GM23338 (cell line): Measurements from ENCODE around the gene RPL10A. TPM values are rescaled to one million over a fixed set of nuclear protein-coding genes. Genes with fewer than 3 reads are reported as not detected.

ENCODE experiments used
- ATAC-seq: fragments of 200-7000 bp; cut with Tn5 transposase; 3 replicates; pipeline ENCODE4 v1.9.1; 2020
- DNase-seq: peaks from one replicate; pipeline ENCODE4 v3.0.0-alpha.2; 2015; ENCODE audit warnings: low spot score
- H2AFZ ChIP-seq: fragments of 200-600 bp; sonication (generic); 2 replicates; pipeline ENCODE4 v1.8.0; 2016; ENCODE audit warnings: antibody characterized with exemption, mild to moderate bottlenecking, moderate library complexity
- H3F3A ChIP-seq: fragments of 200-600 bp; sonication (generic); replicated peaks from 2 replicates; pipeline ENCODE4 v1.8.0; 2017; ENCODE audit warnings: antibody characterized with exemption, mixed run types, low read depth
- H3K27ac ChIP-seq: fragments of 200-600 bp; sonication (generic); 2 replicates; pipeline ENCODE4 v1.6.1; 2016; ENCODE audit warnings: low read depth
- H3K27me3 ChIP-seq: fragments of 200-600 bp; sonication (generic); 2 replicates; pipeline ENCODE4 v1.8.0; 2016; ENCODE audit warnings: mild to moderate bottlenecking, mixed run types, moderate library complexity; ENCODE audit not compliant: insufficient read depth
- H3K36me3 ChIP-seq: fragments of 200-600 bp; sonication (generic); 2 replicates; pipeline ENCODE4 v1.8.0; 2016; ENCODE audit warnings: mild to moderate bottlenecking; ENCODE audit not compliant: insufficient read depth
- H3K4me1 ChIP-seq: fragments of 200-600 bp; sonication (generic); 2 replicates; pipeline ENCODE4 v1.8.0; 2016; ENCODE audit warnings: mild to moderate bottlenecking, moderate library complexity; ENCODE audit not compliant: insufficient read depth
- H3K4me2 ChIP-seq: fragments of 200-600 bp; sonication (generic); 2 replicates; pipeline ENCODE4 v1.7.1; 2017; ENCODE audit warnings: mixed run types
- H3K4me3 ChIP-seq: fragments of 200-600 bp; sonication (generic); 2 replicates; pipeline ENCODE4 v1.6.1; 2016; ENCODE audit warnings: mixed run types
- H3K79me2 ChIP-seq: fragments of 200-600 bp; sonication (generic); replicated peaks from 2 replicates; pipeline ENCODE4 v1.8.0; 2017; ENCODE audit warnings: mild to moderate bottlenecking; ENCODE audit not compliant: insufficient read depth
- H3K9me2 ChIP-seq: fragments of 200-600 bp; sonication (generic); 2 replicates; pipeline ENCODE4 v1.8.0; 2017; ENCODE audit not compliant: insufficient read depth
- H4K20me1 ChIP-seq: fragments of 200-600 bp; sonication (generic); replicated peaks from 2 replicates; pipeline ENCODE4 v1.8.0; 2017; ENCODE audit warnings: mild to moderate bottlenecking; ENCODE audit not compliant: insufficient read depth
- H3K27ac Mint-ChIP-seq: 2 replicates; pipeline ENCODE4 v1.8.0; 2020; ENCODE audit warnings: inconsistent platforms, mild to moderate bottlenecking, moderate library complexity, mixed read lengths
- H3K27me3 Mint-ChIP-seq: 3 replicates; pipeline ENCODE4 v1.8.0; 2022; ENCODE audit warnings: low read depth, mild to moderate bottlenecking, moderate library complexity, mixed read lengths, inconsistent platforms; ENCODE audit not compliant: insufficient read depth, poor library complexity
- H3K36me3 Mint-ChIP-seq: 3 replicates; pipeline ENCODE4 v1.8.0; 2021; ENCODE audit warnings: low read depth, mild to moderate bottlenecking, inconsistent platforms, moderate library complexity, mixed read lengths
- H3K4me1 Mint-ChIP-seq: 3 replicates; pipeline ENCODE4 v1.8.0; 2020; ENCODE audit warnings: mild to moderate bottlenecking, inconsistent platforms, mixed read lengths
- H3K4me3 Mint-ChIP-seq: 3 replicates; pipeline ENCODE4 v1.8.0; 2021; ENCODE audit warnings: moderate library complexity, mild to moderate bottlenecking, inconsistent platforms, mixed read lengths
- H3K9me3 Mint-ChIP-seq: 3 replicates; pipeline ENCODE4 v1.8.0; 2020; ENCODE audit warnings: moderate library complexity, mild to moderate bottlenecking, inconsistent platforms, mixed read lengths
- ETS1 ChIP-seq: IDR thresholded peaks from 2 replicates; pipeline ENCODE4 v1.6.1; 2016; ENCODE audit warnings: antibody characterized with exemption
- EZH2 ChIP-seq: fragments of 200-600 bp; sonication (generic); IDR thresholded peaks from one replicate; pipeline ENCODE4 v1.8.0; 2017; ENCODE audit warnings: antibody characterized with exemption, mild to moderate bottlenecking, low read depth; ENCODE audit not compliant: unreplicated experiment
- EZH2phosphoT487 ChIP-seq: fragments of 200-600 bp; sonication (generic); IDR thresholded peaks from one replicate; pipeline ENCODE4 v1.8.1; 2018; ENCODE audit warnings: antibody characterized with exemption; ENCODE audit not compliant: unreplicated experiment
- POLR2AphosphoS5 ChIP-seq: IDR thresholded peaks from 2 replicates; pipeline ENCODE4 v1.6.1; 2016; ENCODE audit warnings: antibody characterized with exemption, low read depth
- ZNF114 ChIP-seq: fragments of 250-450 bp; sonication (Bioruptor Pico); IDR thresholded peaks from 2 replicates; pipeline ENCODE4 v1.5.0; 2020; ENCODE audit warnings: mild to moderate bottlenecking, moderate library complexity
- ZNF331 ChIP-seq: fragments of 250-450 bp; sonication (Bioruptor Pico); IDR thresholded peaks from 2 replicates; pipeline ENCODE4 v1.5.0; 2020; ENCODE audit warnings: low read depth, mild to moderate bottlenecking, moderate library complexity
- polyA plus RNA-seq: library from polyadenylated mRNA; unstranded; fragments of >200 nt; fragmentation: Nextera tagmentation; extraction: Ambion mirVana; gene quantifications from 2 replicates; pipeline ENCODE4 v1.2.1, GENCODE V29; 2016
- total RNA-seq: library from RNA; depleted of rRNA; stranded (reverse); fragments of >200 nt; shearing (Covaris generic); gene quantifications from 2 replicates; pipeline ENCODE4 v1.2.3, GENCODE V29; 2014
- TF ChIP-seq, protein P1 (sequence below): fragments of 250-450 bp; sonication (Bioruptor Pico); IDR thresholded peaks from 2 replicates; pipeline ENCODE4 v1.5.0; 2020; ENCODE audit warnings: mild to moderate bottlenecking, moderate library complexity

Gene RPL10A
- total and polyA plus RNA-seq, 2 experiments from 2014 or later = 730 to 1,297 TPM

DNA sequence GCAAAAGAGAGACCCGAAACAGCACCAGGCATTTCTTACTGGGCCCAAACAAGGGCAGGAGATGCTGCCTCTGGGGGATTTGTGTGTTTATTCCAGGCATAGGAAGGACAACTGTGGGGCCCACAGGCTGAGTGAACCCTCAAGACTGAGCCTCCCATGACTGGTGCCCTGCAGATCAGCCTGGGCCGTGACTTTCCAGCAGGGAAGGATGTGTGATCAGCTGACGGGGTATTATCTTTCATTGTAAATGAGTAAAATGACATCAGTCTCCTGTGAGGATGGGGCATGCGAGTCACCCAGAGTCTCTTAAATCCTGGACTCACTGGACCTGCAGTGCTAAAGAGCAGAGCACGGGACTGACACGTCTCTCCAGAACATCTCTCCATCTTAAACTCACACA lies 32.6 kb downstream of the RPL10A start (continued):
- TF ChIP-seq ZNF114 (CRISPR knock-in tag) = no peak
- no peak for TF ChIP-seq ZNF331 (CRISPR knock-in tag)
- no peak for TF ChIP-seq ETS1
- TF ChIP-seq, protein P1, sequence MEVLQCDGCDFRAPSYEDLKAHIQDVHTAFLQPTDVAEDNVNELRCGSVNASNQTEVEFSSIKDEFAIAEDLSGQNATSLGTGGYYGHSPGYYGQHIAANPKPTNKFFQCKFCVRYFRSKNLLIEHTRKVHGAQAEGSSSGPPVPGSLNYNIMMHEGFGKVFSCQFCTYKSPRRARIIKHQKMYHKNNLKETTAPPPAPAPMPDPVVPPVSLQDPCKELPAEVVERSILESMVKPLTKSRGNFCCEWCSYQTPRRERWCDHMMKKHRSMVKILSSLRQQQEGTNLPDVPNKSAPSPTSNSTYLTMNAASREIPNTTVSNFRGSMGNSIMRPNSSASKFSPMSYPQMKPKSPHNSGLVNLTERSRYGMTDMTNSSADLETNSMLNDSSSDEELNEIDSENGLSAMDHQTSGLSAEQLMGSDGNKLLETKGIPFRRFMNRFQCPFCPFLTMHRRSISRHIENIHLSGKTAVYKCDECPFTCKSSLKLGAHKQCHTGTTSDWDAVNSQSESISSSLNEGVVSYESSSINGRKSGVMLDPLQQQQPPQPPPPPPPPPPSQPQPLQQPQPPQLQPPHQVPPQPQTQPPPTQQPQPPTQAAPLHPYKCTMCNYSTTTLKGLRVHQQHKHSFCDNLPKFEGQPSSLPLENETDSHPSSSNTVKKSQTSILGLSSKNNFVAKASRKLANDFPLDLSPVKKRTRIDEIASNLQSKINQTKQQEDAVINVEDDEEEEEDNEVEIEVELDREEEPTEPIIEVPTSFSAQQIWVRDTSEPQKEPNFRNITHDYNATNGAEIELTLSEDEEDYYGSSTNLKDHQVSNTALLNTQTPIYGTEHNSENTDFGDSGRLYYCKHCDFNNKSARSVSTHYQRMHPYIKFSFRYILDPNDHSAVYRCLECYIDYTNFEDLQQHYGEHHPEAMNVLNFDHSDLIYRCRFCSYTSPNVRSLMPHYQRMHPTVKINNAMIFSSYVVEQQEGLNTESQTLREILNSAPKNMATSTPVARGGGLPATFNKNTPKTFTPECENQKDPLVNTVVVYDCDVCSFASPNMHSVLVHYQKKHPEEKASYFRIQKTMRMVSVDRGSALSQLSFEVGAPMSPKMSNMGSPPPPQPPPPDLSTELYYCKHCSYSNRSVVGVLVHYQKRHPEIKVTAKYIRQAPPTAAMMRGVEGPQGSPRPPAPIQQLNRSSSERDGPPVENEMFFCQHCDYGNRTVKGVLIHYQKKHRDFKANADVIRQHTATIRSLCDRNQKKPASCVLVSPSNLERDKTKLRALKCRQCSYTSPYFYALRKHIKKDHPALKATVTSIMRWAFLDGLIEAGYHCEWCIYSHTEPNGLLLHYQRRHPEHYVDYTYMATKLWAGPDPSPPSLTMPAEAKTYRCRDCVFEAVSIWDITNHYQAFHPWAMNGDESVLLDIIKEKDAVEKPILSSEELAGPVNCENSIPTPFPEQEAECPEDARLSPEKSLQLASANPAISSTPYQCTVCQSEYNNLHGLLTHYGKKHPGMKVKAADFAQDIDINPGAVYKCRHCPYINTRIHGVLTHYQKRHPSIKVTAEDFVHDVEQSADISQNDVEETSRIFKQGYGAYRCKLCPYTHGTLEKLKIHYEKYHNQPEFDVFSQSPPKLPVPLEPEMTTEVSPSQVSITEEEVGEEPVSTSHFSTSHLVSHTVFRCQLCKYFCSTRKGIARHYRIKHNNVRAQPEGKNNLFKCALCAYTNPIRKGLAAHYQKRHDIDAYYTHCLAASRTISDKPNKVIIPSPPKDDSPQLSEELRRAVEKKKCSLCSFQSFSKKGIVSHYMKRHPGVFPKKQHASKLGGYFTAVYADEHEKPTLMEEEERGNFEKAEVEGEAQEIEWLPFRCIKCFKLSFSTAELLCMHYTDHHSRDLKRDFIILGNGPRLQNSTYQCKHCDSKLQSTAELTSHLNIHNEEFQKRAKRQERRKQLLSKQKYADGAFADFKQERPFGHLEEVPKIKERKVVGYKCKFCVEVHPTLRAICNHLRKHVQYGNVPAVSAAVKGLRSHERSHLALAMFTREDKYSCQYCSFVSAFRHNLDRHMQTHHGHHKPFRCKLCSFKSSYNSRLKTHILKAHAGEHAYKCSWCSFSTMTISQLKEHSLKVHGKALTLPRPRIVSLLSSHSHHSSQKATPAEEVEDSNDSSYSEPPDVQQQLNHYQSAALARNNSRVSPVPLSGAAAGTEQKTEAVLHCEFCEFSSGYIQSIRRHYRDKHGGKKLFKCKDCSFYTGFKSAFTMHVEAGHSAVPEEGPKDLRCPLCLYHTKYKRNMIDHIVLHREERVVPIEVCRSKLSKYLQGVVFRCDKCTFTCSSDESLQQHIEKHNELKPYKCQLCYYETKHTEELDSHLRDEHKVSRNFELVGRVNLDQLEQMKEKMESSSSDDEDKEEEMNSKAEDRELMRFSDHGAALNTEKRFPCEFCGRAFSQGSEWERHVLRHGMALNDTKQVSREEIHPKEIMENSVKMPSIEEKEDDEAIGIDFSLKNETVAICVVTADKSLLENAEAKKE (CRISPR knock-in tag) = no peak

DNA sequence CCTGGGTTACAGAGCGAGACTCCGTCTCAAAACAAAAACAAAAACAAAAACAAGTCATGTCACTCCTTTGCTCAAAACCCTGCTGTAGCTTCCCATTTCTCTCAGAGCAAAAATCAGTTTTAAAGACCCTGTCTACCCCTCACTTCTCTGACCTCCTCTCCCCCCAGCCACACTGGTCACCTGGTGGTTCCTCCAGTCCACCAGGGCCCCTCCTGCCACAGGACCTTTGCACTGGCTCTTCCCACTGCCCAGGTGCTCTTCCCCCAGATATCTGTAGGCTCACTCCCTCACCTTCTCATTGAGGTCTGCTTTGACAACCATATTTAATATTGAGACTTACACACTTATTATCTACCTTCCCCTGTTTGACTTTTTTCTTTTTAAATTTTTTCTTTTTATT lies 33.6 kb downstream of the RPL10A start:
- no peak overlapping the region for H3K4me3 ChIP-seq
- no peak overlapping the region for H3K27ac Mint-ChIP-seq
- H3K9me3 Mint-ChIP-seq = no peaks in the 10 kb centered on the region; the same call in 2 of the 3 replicates
- H3K4me1 Mint-ChIP-seq = peaks cover 39% of the 10 kb centered on the region
- H3K27ac ChIP-seq = no peak overlapping the region
- H3K27me3 Mint-ChIP-seq = peaks cover 30% of the 10 kb centered on the region
- DNase-seq (no peak), ATAC-seq (no peak)
- no peaks in the 10 kb centered on the region for H3K36me3 ChIP-seq
- H3K4me1 ChIP-seq = peaks cover 34% of the 10 kb centered on the region
- H2AFZ ChIP-seq = no peak overlapping the region
- H3K9me2 ChIP-seq = no peaks in the 10 kb centered on the region
- peaks cover 23% of the 10 kb centered on the region; the same call in 1 of the 2 replicates for H3F3A ChIP-seq
- H3K36me3 Mint-ChIP-seq = peaks cover 5% of the 10 kb centered on the region; the same call in 1 of the 3 replicates
- peaks cover 17% of the 10 kb centered on the region; the same call in 1 of the 2 replicates for H3K27me3 ChIP-seq
- no peaks in the 10 kb centered on the region for H4K20me1 ChIP-seq
- H3K4me3 Mint-ChIP-seq = no peak overlapping the region
- no peaks in the 10 kb centered on the region for H3K79me2 ChIP-seq
- no peak overlapping the region for H3K4me2 ChIP-seq
- TF ChIP-seq, protein P1 (CRISPR knock-in tag) = no peak
- no peak for TF ChIP-seq EZH2phosphoT487
- no peak for TF ChIP-seq POLR2AphosphoS5
- TF ChIP-seq EZH2 = no peak
